KG1 (cell line): ENCODE measurements around the gene DDO.

Source experiments
- DNase-seq: peaks from one replicate; lab custom pipeline; 2025; lab: John Stamatoyannopoulos, UW

DDO gene

DNA sequence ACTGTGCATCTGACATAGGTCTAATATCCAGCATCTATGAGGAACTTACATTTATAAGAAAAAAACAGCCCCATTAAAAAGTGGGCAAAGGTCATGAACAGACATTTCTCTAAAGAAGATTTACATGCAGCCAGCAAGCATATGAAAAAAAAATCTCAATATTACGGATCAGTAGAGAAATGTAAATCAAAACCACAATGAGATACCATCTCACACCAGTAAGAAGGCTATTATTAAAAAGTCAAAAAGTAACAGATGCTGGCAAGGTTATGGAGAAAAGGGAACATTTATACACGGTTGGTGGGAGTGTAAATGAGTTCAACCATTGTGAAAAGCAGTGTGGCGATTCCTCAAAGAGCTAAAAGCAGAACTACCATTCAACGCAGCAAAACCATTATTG, 70.3 kb downstream of the DDO start:
- DNase-seq = no peak

DNA sequence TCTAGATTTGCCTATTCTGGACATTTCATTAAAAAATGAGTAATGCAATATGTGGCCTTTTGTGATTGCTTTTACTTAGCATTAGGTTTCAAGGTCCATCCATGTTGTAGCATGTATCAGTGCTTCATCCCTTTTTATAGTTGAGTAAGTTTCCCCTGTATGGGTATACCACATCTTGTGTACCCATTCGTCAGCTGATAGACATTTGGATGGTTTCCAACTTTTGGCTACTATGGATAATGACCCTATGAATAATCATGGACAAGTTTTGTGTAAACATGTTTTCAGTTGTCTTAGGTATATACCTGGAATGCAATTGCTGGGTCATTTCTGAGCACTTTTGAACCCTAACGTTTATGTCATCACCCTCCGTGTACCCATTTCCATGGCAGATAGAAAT, 72.6 kb downstream of the DDO start:
- DNase-seq = no peak
